Measurements from ENCODE around the gene NOVA2. TPM values are rescaled to one million over a fixed set of nuclear protein-coding genes. Genes with fewer than 3 reads are reported as not detected.

NOVA2 gene
- total and polyA plus RNA-seq, 10 donors, result 0.42 to 12.5 (median 3.7) TPM

- DNase-seq, result no peak
- peaks cover 2 to 51% (median 21%) of the 10 kb centered on the region in 7 donors for H3K27me3 ChIP-seq (replicated peaks in 1 of 7)
- intact Hi-C loops (cut with DNase I; ENCODE audit: low total_unique reads), result no loop called here
- peaks cover 0 to 20% (median 2%) of the 10 kb centered on the region in 6 donors for H3K36me3 ChIP-seq
- 63 to 82% (median 74%) methylated on average over 11 of the region's 11 CpGs for WGBS, 5 donors
- peak overlapping the region in 6 of 8 donors; percentile 61 to 93 (median 86) for H3K27ac ChIP-seq
- H3K4me1 ChIP-seq, result peaks cover 0 to 39% (median 11%) of the 10 kb centered on the region in 6 donors
- no peak for TF ChIP-seq POLR2AphosphoS5 (IDR thresholded peaks at IDR 0.05)
- TF ChIP-seq, protein P1, sequence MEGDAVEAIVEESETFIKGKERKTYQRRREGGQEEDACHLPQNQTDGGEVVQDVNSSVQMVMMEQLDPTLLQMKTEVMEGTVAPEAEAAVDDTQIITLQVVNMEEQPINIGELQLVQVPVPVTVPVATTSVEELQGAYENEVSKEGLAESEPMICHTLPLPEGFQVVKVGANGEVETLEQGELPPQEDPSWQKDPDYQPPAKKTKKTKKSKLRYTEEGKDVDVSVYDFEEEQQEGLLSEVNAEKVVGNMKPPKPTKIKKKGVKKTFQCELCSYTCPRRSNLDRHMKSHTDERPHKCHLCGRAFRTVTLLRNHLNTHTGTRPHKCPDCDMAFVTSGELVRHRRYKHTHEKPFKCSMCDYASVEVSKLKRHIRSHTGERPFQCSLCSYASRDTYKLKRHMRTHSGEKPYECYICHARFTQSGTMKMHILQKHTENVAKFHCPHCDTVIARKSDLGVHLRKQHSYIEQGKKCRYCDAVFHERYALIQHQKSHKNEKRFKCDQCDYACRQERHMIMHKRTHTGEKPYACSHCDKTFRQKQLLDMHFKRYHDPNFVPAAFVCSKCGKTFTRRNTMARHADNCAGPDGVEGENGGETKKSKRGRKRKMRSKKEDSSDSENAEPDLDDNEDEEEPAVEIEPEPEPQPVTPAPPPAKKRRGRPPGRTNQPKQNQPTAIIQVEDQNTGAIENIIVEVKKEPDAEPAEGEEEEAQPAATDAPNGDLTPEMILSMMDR (IDR thresholded peaks at IDR 0.05 in 8 of 11, conservative IDR thresholded peaks at IDR 0.05 in 3 of 11), result no peak
- TF ChIP-seq POLR2A (IDR thresholded peaks at IDR 0.05), result no peak
- peak overlapping the region in 5 of 8 donors; percentile 21 to 52 (median 32) for H3K4me3 ChIP-seq
- H3K9me3 ChIP-seq, result no peaks in the 10 kb centered on the region
Measured at GRCh38 chr19:46021531-46022041, 47.9 kb upstream of the NOVA2 start.

DNA sequence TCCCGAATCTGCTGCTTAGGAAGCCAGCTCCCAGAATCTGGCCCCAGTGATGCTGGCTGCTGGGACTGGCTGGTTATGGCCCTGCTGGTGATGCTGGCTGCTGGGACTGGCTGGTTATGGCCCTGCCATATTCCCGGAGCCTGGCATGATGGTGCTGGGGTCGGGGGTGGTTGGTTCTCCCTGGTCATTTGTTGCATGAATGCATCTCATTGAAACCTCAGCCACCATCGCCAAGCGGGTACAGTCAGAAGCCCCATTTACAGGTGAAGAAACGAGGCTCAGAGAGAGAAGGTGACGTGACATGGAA is 47.1 kb upstream of the NOVA2 start:
- TF ChIP-seq, protein P1 (IDR thresholded peaks at IDR 0.05 in 8 of 11, conservative IDR thresholded peaks at IDR 0.05 in 3 of 11), result no peak
- TF ChIP-seq POLR2A (IDR thresholded peaks at IDR 0.05) (no peak), POLR2AphosphoS5 (IDR thresholded peaks at IDR 0.05) (no peak)
- WGBS, 5 donors, result 83 to 95% (median 92%) methylated on average over 6 to 7 of the region's 7 CpGs
- Histone ChIP-seq H3K27ac (peak overlapping the region in 3 of 8 donors; percentile 24 to 93 (median 87)), H3K4me3 (peak overlapping the region in 1 of 8 donors; percentile 52), H3K9me3 (no peaks in the 10 kb centered on the region), H3K27me3 (replicated peaks in 1 of 7) (peaks cover 2 to 51% (median 25%) of the 10 kb centered on the region in 7 donors), H3K36me3 (peaks cover 0 to 20% (median 2%) of the 10 kb centered on the region in 6 donors), H3K4me1 (peaks cover 0 to 39% (median 16%) of the 10 kb centered on the region in 6 donors)
- no peak for DNase-seq
- intact Hi-C loops (cut with DNase I; ENCODE audit: low total_unique reads), result no loop called here

GRCh38 chr19:46019270-46019669 is 45.6 kb upstream of the NOVA2 start:
- Histone ChIP-seq H3K27ac (peak overlapping the region in 2 of 8 donors; percentile 51 to 93), H3K4me3 (no peak overlapping the region), H3K9me3 (no peaks in the 10 kb centered on the region), H3K4me1 (peaks cover 0 to 46% (median 30%) of the 10 kb centered on the region in 6 donors), H3K36me3 (peaks cover 0 to 20% (median 2%) of the 10 kb centered on the region in 6 donors), H3K27me3 (replicated peaks in 1 of 7) (peaks cover 3 to 51% (median 39%) of the 10 kb centered on the region in 7 donors)
- no peak for TF ChIP-seq POLR2AphosphoS5 (IDR thresholded peaks at IDR 0.05)
- DNase-seq, result no peak
- 79 to 88% (median 82%) methylated on average over 13 of the region's 13 CpGs for WGBS, 5 donors
- intact Hi-C loops (cut with DNase I; ENCODE audit: low total_unique reads), result loop anchor here (10.0 kb wide), 1 partner anchor 94 kb away; no protein-coding TSS in a partner anchor

DNA sequence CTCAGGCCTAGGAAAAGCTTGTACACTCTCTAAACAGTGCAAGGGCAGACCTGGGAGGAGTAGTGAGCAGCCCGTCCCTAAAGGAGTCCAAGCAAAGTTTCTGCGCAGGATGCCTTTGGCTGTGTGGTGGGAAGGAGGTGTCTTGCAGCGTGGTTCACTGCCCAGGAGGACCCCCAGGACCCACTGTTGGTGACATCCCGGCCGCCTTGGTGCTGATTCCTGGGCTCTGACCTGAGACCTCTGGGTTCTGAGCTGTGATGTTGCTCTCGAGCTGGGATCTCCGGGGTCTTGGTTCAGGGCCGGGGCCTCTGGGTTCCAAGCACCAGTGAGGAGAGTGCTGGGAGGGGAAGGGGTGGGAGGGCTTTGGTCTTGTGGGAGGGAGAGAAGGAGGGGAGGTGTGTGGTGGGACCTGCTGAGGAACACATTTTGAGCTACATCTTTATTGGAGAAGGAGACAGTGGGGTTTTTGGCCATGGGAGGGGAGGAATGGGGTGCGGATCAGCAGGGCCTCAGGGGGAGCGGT is 45.1 kb upstream of the NOVA2 start:
- DNase-seq, result no peak
- H3K27me3 ChIP-seq (replicated peaks in 1 of 7), result peaks cover 3 to 51% (median 34%) of the 10 kb centered on the region in 7 donors
- H3K4me1 ChIP-seq, result peaks cover 0 to 46% (median 30%) of the 10 kb centered on the region in 6 donors
- no peaks in the 10 kb centered on the region for H3K9me3 ChIP-seq
- TF ChIP-seq, protein P1 (IDR thresholded peaks at IDR 0.05 in 8 of 11, conservative IDR thresholded peaks at IDR 0.05 in 3 of 11), result no peak
- TF ChIP-seq POLR2A (IDR thresholded peaks at IDR 0.05) (no peak), POLR2AphosphoS5 (IDR thresholded peaks at IDR 0.05) (no peak)
- 84 to 98% (median 94%) methylated on average over 6 to 10 of the region's 10 CpGs for WGBS, 5 donors
- peak overlapping the region in 2 of 8 donors; percentile 51 to 93 for H3K27ac ChIP-seq
- peaks cover 0 to 20% (median 2%) of the 10 kb centered on the region in 6 donors for H3K36me3 ChIP-seq
- no peak overlapping the region for H3K4me3 ChIP-seq
- intact Hi-C loops (cut with DNase I; ENCODE audit: low total_unique reads), result loop anchor here (10.0 kb wide), 1 partner anchor 94 kb away; no protein-coding TSS in a partner anchor
